Measurements from ENCODE around the gene PRKN.

- no peak for TF ChIP-seq CTCF (IDR thresholded peaks at IDR 0.05)
- TF ChIP-seq POLR2A (IDR thresholded peaks at IDR 0.05), result no peak
- no peak for TF ChIP-seq POLR2AphosphoS5 (IDR thresholded peaks at IDR 0.05; ENCODE audit: insufficient read depth in 1 of 2, low read depth in 1 of 2)
Measured at GRCh38 chr6:162301128-162301527, 426.4 kb downstream of the PRKN start.
